Right kidney (tissue), 1 donor: ENCODE data around the gene MERTK.

Experiments
- DNase-seq: peaks from one replicate; pipeline ENCODE4 v3.0.0-alpha.2; 2016

Gene MERTK

DNA sequence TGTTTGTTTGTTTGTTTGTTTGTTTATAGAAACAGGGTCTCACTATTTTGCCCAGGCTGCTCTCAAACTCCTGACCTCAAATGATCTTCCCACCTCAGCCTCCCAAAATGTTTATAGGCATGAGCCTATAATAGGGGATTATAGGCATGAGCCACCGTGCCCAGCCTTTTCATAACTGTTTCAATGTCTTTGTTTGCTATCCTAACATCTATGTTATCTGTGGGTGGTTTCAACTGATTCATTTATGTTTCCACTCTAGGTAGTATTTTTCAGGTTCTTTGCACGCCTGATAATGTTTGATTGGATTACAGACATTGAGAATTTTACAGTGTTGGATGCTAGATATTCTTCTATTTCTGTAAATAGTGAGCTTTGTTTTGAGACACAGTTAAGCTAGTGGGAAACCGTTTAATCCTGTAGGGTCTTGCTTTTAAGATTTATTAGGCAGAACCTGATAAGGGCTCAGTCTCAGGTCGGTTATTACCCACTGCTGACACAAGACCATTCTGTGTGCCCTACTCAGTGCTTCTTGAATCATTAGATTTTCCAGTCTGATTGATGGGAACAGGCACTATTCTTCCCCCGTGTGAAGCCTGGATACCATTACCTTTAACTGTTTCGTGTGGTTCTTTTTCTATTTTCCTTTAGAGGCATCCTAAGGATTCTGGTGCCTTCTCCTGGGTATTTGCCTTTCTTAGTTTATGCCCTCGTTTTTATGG, 80.2 kb downstream of the MERTK start:
- no peak for DNase-seq

DNA sequence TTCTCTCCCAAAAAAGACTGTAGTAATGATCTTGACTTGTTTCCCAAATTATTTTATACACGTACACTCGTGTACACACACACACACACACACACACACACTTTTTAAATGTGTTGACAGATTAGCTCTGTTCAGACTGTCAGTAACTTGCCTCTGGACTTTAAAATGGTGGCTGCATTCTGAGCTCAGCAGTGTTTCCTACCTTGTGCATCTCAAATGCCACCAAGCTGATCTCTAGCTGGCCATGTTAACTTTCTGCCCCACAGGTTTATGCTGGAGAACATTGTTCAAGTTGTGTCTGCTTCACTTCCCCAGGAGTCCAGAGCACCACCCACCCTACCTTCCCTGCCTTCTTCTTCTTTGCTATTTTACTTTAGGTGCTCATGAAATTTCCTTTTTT, 83.3 kb downstream of the MERTK start:
- no peak for DNase-seq

DNA sequence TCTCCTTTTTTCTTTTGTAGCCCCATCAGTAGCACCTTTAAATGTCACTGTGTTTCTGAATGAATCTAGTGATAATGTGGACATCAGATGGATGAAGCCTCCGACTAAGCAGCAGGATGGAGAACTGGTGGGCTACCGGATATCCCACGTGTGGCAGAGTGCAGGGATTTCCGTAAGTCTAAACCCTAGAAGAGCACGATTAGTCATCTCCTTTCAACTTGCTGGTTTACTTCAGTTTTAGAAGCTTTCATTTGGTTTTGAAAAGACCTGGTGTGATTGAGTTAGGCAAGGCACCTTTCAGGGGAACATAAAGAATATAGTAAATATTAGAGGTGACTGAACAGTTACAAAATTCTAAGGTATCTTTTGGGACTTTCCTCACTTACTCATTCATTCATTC, 84.4 kb downstream of the MERTK start:
- DNase-seq: no peak

DNA sequence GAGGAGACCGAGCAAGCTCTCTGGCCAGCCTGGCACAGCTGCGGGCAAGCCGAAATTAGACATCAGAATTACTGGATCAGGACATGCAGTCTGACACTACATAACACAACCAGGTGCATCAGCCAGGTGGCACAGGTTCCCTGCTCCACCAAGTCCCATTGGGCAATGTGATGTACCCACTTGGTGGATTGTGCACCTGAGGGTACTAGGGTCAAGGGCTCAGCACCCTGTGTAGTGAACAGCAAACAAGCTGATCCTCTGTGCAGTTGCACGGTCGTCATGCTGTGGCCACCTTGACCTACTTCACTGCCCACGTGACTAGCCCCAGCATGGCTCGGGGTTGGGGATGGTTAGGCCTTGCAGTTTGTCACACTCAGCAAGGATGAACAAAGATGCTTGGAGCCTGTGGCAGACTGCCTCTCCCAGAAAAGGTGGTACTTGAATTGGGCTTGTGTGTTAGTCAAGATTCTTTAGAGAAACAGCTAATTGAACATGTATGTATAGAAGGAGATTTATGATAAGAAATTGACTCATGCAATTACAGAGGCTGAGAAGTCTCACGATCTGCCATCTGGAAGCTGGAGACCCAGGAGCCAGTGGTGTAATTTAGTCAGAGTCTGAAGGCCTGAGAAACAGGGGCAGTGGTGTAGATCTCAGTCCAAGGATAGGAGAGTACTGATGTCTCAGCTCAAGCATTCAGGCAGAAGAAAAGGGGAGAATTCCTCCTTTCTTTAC, 85.2 kb downstream of the MERTK start:
- no peak for DNase-seq

DNA sequence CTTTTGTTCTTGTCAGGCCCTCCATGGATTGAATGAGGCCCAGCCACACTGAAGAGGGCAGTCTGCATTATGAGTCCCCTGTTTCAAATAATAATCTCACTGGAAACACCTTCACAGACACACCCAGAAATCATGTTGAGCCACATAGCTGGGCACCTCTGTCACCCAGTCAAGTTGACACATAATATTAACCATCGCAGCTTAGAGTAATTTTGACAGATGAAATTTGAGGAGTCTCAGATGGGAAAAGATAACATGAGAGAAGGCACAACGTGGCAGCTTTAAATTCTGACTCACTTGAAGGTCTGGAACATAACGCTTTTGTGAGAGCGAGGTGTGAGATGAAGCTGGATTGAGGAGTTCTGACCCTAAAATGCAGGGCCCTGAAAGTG, 85.8 kb downstream of the MERTK start:
- DNase-seq: no peak

DNA sequence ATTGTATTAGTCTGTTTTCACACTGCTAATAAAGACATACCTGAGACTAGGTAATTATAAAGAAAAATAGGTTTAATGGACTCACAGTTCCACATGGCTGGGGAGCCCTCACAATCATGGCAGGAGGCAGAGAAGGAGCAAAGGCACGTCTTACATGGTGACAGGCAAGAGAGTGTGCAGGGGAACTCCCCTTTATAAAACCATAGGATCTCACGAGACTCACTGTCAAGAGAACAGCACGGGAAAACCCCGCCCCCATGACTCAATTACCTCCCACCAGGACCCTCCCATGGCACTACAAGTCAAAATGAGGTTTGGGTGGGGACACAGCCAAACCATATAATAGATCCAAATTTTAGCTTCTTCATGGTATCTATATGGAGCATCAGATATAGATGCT, 87.1 kb downstream of the MERTK start:
- DNase-seq: no peak

DNA sequence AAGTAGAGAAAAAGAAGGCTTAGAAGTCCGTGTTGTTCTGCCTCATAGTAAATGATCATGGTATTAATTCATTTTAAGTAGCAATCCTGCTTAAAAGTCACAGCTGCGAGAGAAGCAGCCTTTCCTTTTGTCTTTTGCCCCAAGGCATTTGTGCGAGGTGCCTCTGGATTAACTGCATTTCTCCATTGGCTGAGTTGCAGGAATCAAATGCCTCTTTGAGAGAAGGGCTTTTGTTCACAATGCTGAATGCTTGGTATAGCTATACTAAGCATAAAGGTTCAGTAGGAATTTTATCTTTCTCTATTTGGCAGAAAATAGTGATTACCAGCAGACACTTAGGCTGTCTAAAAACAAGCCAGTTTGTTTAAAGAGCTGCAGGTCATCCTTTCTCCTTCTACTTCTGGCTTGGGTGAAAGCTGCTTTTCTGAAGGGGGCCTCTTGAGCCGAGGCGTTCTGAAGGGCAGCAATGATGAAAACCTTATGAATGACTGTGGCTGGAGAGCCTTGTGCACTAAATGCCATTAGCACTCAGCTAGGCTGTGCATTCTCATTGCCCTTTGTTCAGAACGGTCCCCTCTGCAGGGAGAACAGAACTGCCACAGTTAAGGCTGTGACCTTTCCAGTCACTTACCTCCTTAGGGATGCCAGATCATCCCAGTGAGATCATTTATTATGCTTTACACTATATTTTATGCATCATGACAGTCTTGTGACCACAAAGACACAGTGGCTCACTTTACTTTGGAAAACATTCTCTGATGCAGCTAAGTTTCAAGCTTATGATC, 87.9 kb downstream of the MERTK start:
- peak; percentile 10 for DNase-seq

DNA sequence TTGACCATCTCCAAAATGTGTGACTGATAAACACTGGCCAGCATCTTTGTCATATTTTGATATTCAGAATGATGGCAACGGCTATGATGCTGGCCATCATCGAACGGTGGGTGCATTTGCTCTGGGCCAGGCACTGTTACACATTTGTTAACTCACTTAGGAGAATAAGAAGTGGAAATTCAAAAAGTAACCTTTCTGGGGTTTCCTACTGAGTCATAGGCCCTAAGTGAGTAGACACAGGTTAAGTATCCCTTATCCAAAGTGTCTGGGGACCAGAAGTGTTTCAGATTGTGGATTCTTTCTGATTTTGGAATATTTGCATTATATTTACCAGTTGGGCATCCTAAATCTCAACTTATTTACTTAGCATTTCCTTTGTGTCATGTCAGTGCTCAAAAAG, 92.0 kb downstream of the MERTK start:
- no peak for DNase-seq

DNA sequence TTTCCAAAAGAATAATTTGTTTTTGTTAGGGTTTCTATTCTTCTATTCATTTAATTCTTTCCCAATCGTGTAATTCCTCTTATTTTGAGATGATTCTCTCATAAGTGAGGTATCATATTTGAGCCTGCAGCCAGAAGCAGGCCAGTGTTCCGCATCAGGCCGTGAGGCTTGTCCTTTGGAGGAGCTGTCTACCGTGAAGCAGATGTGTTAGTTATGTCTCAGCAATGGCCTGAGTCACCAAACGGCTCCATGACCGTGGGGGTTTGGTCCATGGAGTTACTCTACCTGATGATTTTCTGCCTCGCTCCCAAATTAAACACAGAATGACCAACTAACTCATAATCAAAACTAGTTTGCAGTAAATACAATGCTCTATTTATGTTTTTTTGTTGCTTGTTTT, 92.4 kb downstream of the MERTK start:
- DNase-seq: no peak

DNA sequence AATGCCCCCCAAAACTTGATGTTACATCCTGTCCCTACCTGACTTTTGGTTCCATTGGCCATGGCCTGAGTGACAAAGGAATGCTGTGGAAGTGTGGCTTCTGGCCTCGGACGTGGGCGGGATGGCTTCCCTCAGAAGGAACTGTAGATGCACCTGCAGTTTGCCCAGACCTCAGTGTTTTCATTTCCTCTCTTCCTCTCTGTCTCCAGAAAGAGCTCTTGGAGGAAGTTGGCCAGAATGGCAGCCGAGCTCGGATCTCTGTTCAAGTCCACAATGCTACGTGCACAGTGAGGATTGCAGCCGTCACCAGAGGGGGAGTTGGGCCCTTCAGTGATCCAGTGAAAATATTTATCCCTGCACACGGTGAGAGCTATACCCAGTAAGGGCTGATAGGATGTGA, 95.6 kb downstream of the MERTK start:
- DNase-seq: no peak

DNA sequence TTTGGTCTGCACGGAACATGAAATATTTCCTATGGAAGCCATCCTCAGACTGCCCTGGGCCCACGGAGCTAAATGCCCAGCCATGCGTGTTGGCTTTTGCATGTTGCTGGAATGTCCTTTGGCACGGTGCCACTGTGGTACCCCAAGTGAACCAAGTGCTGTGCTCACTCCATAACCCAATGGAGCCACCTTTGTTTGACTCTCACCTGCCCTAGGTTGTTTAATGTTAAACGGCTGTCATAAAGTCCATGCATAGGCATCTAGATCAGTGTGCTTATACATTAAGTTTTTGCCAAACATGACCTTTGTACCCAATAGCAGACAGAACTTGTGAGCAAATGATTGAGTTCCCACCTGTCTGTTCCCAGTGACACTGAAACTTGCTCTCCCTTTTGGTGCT, 96.7 kb downstream of the MERTK start:
- no peak for DNase-seq

DNA sequence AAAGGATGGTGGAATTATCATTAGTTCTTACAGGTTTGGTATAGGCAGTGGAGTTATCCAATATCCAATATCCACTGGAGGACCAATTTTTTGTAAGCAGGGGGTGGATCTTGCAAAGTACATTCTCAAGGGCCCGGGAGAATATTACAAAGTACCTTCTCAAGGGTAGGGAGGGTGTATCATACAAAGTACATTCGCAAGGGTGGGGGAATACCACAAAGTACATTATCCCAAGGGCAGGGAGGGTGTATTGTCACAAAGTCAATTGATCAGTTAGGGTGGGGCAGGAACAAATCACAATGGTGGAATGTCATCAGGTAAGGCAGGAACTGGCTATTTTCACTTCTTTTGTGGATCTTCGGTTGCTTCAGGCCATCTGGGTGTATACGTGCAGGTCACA, 101.4 kb downstream of the MERTK start:
- DNase-seq: no peak

DNA sequence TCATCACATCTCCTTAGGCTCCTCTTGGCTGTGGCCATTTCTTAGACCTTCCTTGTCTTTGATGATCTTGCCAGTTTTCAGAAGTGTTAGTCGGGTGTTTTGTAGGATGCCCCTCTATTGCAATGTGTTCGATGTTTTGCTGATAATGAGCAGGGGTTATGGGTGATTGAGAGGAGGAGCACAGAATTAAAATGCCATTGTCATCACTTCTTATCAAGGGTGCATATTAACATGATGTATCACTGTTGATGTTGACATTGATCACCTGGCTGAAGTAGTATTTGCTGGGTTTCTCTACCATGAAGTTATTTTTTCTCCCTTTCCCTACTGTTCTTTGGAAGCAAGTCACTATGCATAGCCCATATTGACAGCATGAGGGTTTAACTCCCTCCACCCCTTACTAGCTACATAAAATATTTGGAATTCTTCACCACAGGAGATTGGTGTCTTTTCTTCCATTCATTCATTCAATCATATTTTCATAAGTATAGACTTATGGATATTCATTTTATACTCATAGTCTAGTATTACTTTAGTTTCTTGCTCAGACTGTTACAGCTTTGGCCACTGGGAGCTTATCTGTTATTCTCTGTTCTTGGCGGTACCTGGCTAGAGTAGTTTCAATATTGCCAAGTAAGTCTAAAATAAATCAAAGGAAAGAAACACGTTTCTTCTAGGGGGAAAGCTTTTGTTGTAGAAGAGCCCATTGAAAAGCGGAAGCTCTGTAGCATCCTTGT, 102.2 kb downstream of the MERTK start:
- no peak for DNase-seq

DNA sequence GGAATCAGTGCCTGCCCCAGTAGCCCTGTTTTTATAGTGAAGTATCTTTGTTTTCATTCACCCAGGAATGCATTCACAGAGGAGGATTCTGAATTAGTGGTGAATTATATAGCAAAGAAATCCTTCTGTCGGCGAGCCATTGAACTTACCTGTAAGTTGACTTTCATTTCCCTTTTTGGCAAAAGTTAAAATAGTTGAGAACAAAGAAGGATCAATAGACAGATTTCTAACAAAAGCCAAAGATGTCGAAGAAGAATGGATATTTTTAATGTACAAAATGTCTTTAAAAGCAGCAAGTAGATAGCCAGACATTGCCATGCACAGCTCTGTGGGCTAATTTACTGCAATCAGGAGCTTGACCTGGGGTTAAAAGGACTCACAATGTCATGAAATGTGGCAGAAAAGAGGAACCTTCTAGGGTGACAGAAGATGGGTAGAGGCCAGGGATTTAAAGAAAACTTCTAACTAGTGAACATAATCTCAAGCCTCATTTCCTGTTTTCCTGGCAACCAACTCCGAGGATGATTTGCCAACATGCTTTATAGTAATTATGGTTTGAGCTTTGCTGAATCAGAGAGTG, 102.8 kb downstream of the MERTK start:
- DNase-seq: no peak

DNA sequence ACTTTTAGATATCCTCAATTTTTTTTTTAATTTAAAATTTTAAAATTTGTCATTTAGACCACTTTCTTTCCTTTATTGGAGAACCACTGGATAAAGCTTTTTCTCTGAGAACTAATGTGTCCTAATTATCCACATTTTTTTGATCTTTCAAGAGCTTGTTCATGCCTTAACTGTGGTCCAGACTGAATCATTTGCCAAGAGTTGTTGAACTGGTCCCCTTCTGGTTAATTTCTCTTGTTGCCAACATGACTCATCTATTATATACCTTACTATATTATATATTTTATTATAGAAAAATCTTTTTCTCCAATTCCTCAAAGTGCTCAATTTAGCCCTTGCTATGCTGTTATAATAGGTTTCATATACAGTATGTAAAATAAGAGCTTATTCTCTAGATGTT, 103.5 kb downstream of the MERTK start:
- no peak for DNase-seq

DNA sequence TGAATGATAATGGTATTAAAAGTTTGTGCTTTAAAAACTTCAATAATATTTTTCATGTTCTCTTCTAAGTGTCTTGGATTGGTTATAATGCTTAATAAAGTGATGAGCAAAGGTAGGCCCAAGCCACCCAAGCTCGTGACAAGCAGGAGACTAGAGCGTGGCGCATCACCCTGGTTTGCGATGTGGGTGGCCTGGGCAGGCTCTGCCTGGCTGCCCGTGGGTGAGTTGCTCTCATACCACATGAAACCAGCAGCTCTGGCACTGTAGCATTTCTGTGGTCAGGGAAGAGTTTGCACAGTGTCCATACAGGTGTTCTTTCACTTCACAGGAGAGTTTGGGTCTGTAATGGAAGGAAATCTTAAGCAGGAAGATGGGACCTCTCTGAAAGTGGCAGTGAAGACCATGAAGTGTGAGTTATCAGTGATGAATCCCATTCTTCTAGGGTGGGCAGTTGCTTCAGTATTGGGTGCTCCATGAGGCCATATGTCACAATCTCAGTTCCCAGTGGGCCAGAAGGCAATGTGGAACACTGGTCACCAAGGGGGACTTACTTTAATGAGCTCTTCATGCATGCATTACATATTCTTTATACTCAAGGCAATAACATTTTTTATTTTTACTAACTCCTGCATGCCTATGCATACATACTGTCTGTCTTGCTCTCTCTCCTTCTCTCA, 105.3 kb downstream of the MERTK start:
- no peak for DNase-seq

DNA sequence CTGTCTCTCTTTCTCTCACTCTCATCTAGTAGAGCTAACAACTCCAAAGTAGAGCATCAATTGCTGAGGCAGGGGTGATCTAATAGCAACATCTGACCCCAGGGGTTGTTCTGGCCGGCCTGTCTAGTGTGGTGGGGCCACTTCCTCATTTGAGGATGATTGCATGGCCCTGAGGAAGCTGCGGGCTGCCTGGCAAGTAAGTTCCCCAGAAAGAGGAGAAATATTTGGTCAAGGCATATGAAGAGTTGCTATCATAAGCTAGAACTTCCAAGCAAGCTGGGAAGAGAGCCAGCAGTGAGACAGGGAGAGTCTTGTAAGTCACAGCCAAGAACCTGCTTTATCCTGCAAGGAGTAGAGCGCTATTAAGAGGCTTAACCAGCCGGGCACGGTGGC, 105.8 kb downstream of the MERTK start:
- DNase-seq: no peak

DNA sequence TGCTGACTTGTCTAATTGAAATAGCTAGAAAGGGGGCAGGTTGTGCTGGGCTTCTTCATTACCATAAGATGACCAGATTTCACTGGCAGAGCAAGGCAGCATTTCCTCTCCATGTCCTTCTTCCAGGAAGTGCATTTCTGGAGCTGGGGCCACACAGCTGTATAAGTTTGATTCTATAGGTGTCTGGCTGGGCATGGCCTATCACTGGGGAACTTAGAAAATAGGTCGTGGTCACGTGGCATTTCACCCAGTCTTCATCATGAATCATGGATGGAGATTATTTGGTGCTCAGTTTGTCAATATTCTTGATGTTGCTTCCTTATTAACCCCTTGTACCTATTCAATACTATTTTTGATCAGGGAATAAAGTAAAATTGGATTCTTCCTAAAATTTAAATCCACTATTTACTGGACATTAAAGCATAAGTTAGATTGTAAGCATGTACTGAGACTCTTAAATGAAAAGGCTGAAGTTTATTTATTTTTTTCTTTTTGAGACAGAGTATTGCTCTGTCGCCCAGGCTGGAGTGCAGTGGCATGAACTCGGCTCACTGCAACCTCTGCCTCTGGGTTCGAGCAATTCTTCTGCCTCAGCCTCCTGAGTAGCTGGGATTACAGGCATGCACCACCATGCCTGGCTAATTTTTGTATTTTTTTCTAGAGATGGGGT, 107.1 kb downstream of the MERTK start:
- no peak for DNase-seq

DNA sequence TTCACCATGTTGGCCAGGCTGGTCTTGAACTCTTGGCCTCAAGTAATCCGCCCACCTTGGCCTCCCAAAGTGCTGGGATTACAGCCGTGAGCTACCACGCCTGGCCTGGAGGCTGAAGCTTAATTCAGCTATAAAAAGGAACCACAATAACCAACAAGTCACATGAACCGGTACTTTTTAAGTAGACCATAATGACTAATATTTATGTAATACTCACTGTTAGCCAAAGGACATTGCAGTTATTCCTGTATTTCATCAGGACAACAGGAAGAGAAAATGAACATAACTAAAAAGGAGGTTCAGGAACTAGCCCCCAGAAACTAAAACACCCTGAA, 107.6 kb downstream of the MERTK start:
- no peak for DNase-seq

DNA sequence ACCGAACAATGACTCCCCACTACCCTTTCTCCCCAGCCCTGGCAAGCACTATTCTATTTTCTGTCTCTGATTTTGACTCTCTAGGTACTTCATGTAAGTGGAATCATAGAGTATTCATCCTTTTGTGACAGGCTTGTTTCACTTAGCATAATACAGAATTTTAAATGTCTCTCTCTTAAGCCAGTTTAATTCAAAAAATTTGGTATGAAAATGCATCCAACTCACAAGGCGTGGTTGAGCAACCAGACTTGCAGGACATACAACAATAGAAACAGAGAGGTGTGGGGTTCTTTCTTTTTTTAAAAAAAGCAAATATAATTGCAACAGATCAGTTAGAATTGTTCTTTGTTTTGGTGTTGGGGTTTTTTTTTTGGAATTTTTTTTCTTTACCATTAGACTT, 109.1 kb downstream of the MERTK start:
- DNase-seq: no peak

DNA sequence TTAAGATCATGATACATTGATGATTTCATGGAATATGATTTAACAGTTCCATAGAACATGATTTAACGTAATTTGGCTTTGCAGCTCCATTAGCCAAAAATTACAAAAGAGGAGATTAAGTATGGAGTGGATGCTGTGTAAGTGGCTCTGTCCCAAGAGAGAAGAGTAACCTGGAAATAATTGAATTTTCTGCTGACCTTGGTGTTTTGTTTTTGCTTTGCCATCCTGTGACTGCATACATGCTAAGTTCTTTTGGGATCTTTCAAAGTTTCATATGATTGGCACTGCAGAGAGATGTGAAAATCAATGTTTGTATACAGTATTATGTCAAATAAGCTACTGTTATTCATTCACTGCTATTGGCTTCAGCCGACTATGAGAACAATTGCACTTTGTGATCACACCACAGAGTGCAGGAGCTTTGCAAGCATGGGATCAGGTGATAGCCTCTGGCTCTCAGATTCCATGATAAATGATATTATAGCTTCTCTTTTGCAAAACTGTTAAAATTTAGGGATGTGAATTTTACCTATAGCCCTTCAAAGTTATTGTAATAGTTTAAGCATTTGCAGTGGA, 110.6 kb downstream of the MERTK start:
- DNase-seq: no peak
